ENCODE measurements around the gene BHLHE40.

BHLHE40 gene

GRCh38 chr3:4947028-4947427 is 32.2 kb upstream of the BHLHE40 start:
- Histone ChIP-seq H3K4me1 (no peaks in the 10 kb centered on the region), H3K9me3 (no peaks in the 10 kb centered on the region), H3K27me3 (no peaks in the 10 kb centered on the region), H3K27ac (no peak overlapping the region), H4K20me1 (no peaks in the 10 kb centered on the region), H3K4me2 (no peak overlapping the region), H3K4me3 (no peak overlapping the region), H3K36me3 (no peaks in the 10 kb centered on the region), H3K9ac (no peak overlapping the region)
- TF ChIP-seq Cebpa-rat (IDR thresholded peaks at IDR 0.05) = no peak

GRCh38 chr3:4948395-4948794 is 30.8 kb upstream of the BHLHE40 start:
- Histone ChIP-seq H3K4me1 (no peaks in the 10 kb centered on the region), H3K27ac (no peak overlapping the region), H3K9ac (no peak overlapping the region), H3K9me3 (no peaks in the 10 kb centered on the region), H3K27me3 (no peaks in the 10 kb centered on the region), H3K4me2 (no peak overlapping the region), H4K20me1 (no peaks in the 10 kb centered on the region), H3K36me3 (no peaks in the 10 kb centered on the region), H3K4me3 (no peak overlapping the region)
- TF ChIP-seq Cebpa-rat (IDR thresholded peaks at IDR 0.05) = no peak

- peak; percentile 80 for TF ChIP-seq Cebpa-rat (IDR thresholded peaks at IDR 0.05)
- Histone ChIP-seq H3K4me1 (no peaks in the 10 kb centered on the region), H3K36me3 (no peaks in the 10 kb centered on the region), H4K20me1 (no peaks in the 10 kb centered on the region), H3K9ac (no peak overlapping the region), H3K9me3 (no peaks in the 10 kb centered on the region), H3K27me3 (no peaks in the 10 kb centered on the region), H3K27ac (no peak overlapping the region), H3K4me2 (no peak overlapping the region), H3K4me3 (no peak overlapping the region)
Observed at GRCh38 chr3:4949004-4949403, 30.2 kb upstream of the BHLHE40 start.

GRCh38 chr3:4949659-4950058 is 29.6 kb upstream of the BHLHE40 start:
- Histone ChIP-seq H4K20me1 (no peaks in the 10 kb centered on the region), H3K36me3 (no peaks in the 10 kb centered on the region), H3K27ac (no peak overlapping the region)

GRCh38 chr3:4950351-4950784 is 28.9 kb upstream of the BHLHE40 start:
- TF ChIP-seq Cebpa-rat (IDR thresholded peaks at IDR 0.05) = no peak
- no peak overlapping the region for H3K4me2 ChIP-seq

More at GRCh38 chr3:4949659-4950058, 29.6 kb upstream of the BHLHE40 start:
- Histone ChIP-seq H3K9ac (no peak overlapping the region), H3K9me3 (no peaks in the 10 kb centered on the region), H3K4me1 (no peaks in the 10 kb centered on the region), H3K27me3 (no peaks in the 10 kb centered on the region), H3K4me3 (no peak overlapping the region), H3K4me2 (no peak overlapping the region)
- TF ChIP-seq Cebpa-rat (IDR thresholded peaks at IDR 0.05) = no peak

GRCh38 chr3:4950948-4951347 is 28.3 kb upstream of the BHLHE40 start:
- no peaks in the 10 kb centered on the region for H4K20me1 ChIP-seq
- H3K9ac ChIP-seq = no peak overlapping the region
- no peaks in the 10 kb centered on the region for H3K9me3 ChIP-seq
- no peak overlapping the region for H3K4me3 ChIP-seq
- H3K4me1 ChIP-seq = no peaks in the 10 kb centered on the region
- no peak overlapping the region for H3K27ac ChIP-seq
- no peaks in the 10 kb centered on the region for H3K27me3 ChIP-seq
- no peak overlapping the region for H3K4me2 ChIP-seq
- no peaks in the 10 kb centered on the region for H3K36me3 ChIP-seq
- no peak for TF ChIP-seq Cebpa-rat (IDR thresholded peaks at IDR 0.05)

More at GRCh38 chr3:4950351-4950784, 28.9 kb upstream of the BHLHE40 start:
- Histone ChIP-seq H4K20me1 (no peaks in the 10 kb centered on the region), H3K4me1 (no peaks in the 10 kb centered on the region), H3K9ac (no peak overlapping the region), H3K27ac (no peak overlapping the region), H3K27me3 (no peaks in the 10 kb centered on the region), H3K4me3 (no peak overlapping the region), H3K36me3 (no peaks in the 10 kb centered on the region), H3K9me3 (no peaks in the 10 kb centered on the region)

- Histone ChIP-seq H4K20me1 (no peaks in the 10 kb centered on the region), H3K9me3 (no peaks in the 10 kb centered on the region), H3K27ac (no peak overlapping the region), H3K9ac (no peak overlapping the region), H3K4me1 (no peaks in the 10 kb centered on the region), H3K27me3 (no peaks in the 10 kb centered on the region), H3K4me2 (no peak overlapping the region), H3K4me3 (no peak overlapping the region), H3K36me3 (no peaks in the 10 kb centered on the region)
- TF ChIP-seq Cebpa-rat (IDR thresholded peaks at IDR 0.05) = no peak
Observed at GRCh38 chr3:4953119-4953518, 26.1 kb upstream of the BHLHE40 start.

- no peak overlapping the region for H3K9ac ChIP-seq
- TF ChIP-seq Cebpa-rat (IDR thresholded peaks at IDR 0.05) = no peak
- H3K4me2 ChIP-seq = no peak overlapping the region
- no peak overlapping the region for H3K27ac ChIP-seq
- H3K9me3 ChIP-seq = peaks cover 6% of the 10 kb centered on the region
- no peaks in the 10 kb centered on the region for H3K27me3 ChIP-seq
- H3K36me3 ChIP-seq = no peaks in the 10 kb centered on the region
- H3K4me1 ChIP-seq = no peaks in the 10 kb centered on the region
- H3K4me3 ChIP-seq = no peak overlapping the region
- no peaks in the 10 kb centered on the region for H4K20me1 ChIP-seq
Observed at GRCh38 chr3:4954256-4955000, 24.8 kb upstream of the BHLHE40 start.

- Histone ChIP-seq H3K9me3 (peaks cover 10% of the 10 kb centered on the region), H3K4me1 (no peaks in the 10 kb centered on the region), H4K20me1 (no peaks in the 10 kb centered on the region), H3K4me2 (no peak overlapping the region), H3K4me3 (no peak overlapping the region), H3K27ac (no peak overlapping the region), H3K27me3 (no peaks in the 10 kb centered on the region), H3K36me3 (no peaks in the 10 kb centered on the region), H3K9ac (no peak overlapping the region)
- TF ChIP-seq Cebpa-rat (IDR thresholded peaks at IDR 0.05) = no peak
Observed at GRCh38 chr3:4956099-4956498, 23.1 kb upstream of the BHLHE40 start.

GRCh38 chr3:4956738-4957137 is 22.5 kb upstream of the BHLHE40 start:
- TF ChIP-seq Cebpa-rat (IDR thresholded peaks at IDR 0.05) = no peak
- Histone ChIP-seq H4K20me1 (no peaks in the 10 kb centered on the region), H3K36me3 (no peaks in the 10 kb centered on the region), H3K4me1 (no peaks in the 10 kb centered on the region), H3K27me3 (no peaks in the 10 kb centered on the region), H3K9me3 (peaks cover 10% of the 10 kb centered on the region), H3K4me3 (no peak overlapping the region), H3K27ac (no peak overlapping the region), H3K4me2 (no peak overlapping the region), H3K9ac (no peak overlapping the region)
